OCI-LY7 (cell line): ENCODE results near the gene MAGI1.

Experiments used
- CTCF ChIP-seq: fragments of 200-600 bp; sonication (generic); conservative IDR thresholded peaks from 2 replicates; pipeline ENCODE4 v1.5.1; 2014; ENCODE audit warnings: mild to moderate bottlenecking, antibody characterized with exemption, low read length, moderate library complexity, mixed read lengths
- EZH2phosphoT487 ChIP-seq: fragments of 200-600 bp; sonication (generic); IDR thresholded peaks from 2 replicates; pipeline ENCODE4 v1.6.1; 2018; ENCODE audit warnings: low read depth, borderline replicate concordance, mild to moderate bottlenecking, mixed run types, antibody characterized with exemption, low read length, moderate library complexity, mixed read lengths

DNA sequence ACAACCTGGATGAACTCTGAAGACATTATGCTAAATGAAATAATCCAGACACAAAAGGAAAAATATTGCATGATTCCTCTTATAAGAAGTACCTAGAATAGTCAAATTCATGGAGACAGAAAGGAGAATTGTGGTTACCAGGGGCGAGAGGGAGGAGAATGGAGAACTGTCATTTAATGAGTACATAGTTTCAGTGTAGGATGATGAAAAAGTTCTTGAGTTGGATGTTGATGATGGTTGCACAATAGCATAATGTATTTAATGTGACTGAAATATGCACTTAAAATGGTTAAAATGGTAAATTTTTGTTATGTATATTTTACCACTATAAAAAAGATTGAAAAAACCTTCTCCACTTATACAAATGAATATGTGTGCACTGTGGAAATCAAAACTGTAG, 469.6 kb downstream of the MAGI1 start:
- no peak for TF ChIP-seq CTCF
- TF ChIP-seq EZH2phosphoT487, result no peak
